ENCODE data around the gene PRKCI.

- no peak for TF ChIP-seq ELK1 (IDR thresholded peaks at IDR 0.05; ENCODE audit: borderline replicate concordance, low read depth, low read length)
- TF ChIP-seq CTCF (conservative IDR thresholded peaks at IDR 0.05; ENCODE audit: low read depth, low read length): no peak
- TF ChIP-seq RCOR1 (IDR thresholded peaks at IDR 0.05; ENCODE audit: insufficient replicate concordance, low read length): peak; percentile 88
- no peak for TF ChIP-seq RAD21 (IDR thresholded peaks at IDR 0.05; ENCODE audit: low read length)
- TF ChIP-seq POLR2A (IDR thresholded peaks at IDR 0.05; ENCODE audit: low read depth, low read length): no peak
- TF ChIP-seq CEBPB (IDR thresholded peaks at IDR 0.05; ENCODE audit: low read depth, low read length): no peak
- no peak for TF ChIP-seq SMC3 (IDR thresholded peaks at IDR 0.05; ENCODE audit: low read depth, low read length)
- TF ChIP-seq USF2 (IDR thresholded peaks at IDR 0.05; ENCODE audit: low read depth, low read length): no peak
- no peak for TF ChIP-seq CHD1 (IDR thresholded peaks at IDR 0.05; ENCODE audit: low read depth, low read length)
- no peak for TF ChIP-seq MAFK (IDR thresholded peaks at IDR 0.05; ENCODE audit: low read depth, low read length)
- TF ChIP-seq MXI1 (IDR thresholded peaks at IDR 0.05; ENCODE audit: borderline replicate concordance, low read depth, low read length): no peak
Observed at GRCh38 chr3:170220871-170221270, 1.4 kb upstream of the PRKCI start.
